ENCODE measurements around the gene ELMOD3.
"Not testable (repeated sequence)": the region's sequence is repeated elsewhere in the genome, so short reads cannot be mapped to it uniquely, and the experiment has no call there.

The ELMOD3 gene

GRCh38 chr2:85354286-85355072 is at the start of gene ELMOD3, which contains the start of gene RETSAT:
TSS of gene ELMOD3 (plus strand) at chr2:85354769. CDS start at chr2:85357199, 2,430 bp downstream.
TSS of gene RETSAT (minus strand) at chr2:85354528. CDS start at chr2:85354507, 21 bp downstream.
- peak within 1 kb of the TSS; percentile 97 for H3K9ac ChIP-seq (ENCODE audit: low read length)
- H3K36me3 ChIP-seq (ENCODE audit: control insufficient read depth, insufficient read depth, low read length) = peaks cover 8% of the 10 kb centered on the region
- peak within 1 kb of the TSS; percentile 89 for H3K27ac ChIP-seq (ENCODE audit: low read depth, low read length)
- H3K4me3 ChIP-seq (ENCODE audit: low read length) = peak within 1 kb of the TSS; percentile 97
- H3K4me1 ChIP-seq (ENCODE audit: control insufficient read depth, insufficient read depth, low read length) = peaks cover 12% of the 10 kb centered on the region
- H3K27me3 ChIP-seq (ENCODE audit: control insufficient read depth, insufficient read depth, low read length) = no peaks in the 10 kb centered on the region

GRCh38 chr2:85307527-85307897 is 47.1 kb upstream of the ELMOD3 start:
- Histone ChIP-seq H3K4me3 (ENCODE audit: low read length) (peak overlapping the region; percentile 49), H3K36me3 (ENCODE audit: control insufficient read depth, insufficient read depth, low read length) (peaks cover 4% of the 10 kb centered on the region), H3K9ac (ENCODE audit: low read length) (peak overlapping the region; percentile 19), H3K4me1 (ENCODE audit: control insufficient read depth, insufficient read depth, low read length) (no peaks in the 10 kb centered on the region), H3K27me3 (ENCODE audit: control insufficient read depth, insufficient read depth, low read length) (peaks cover 4% of the 10 kb centered on the region), H3K27ac (ENCODE audit: low read depth, low read length) (no peak overlapping the region)

GRCh38 chr2:85308201-85308600 is 46.4 kb upstream of the ELMOD3 start:
- Histone ChIP-seq H3K4me3 (ENCODE audit: low read length) (no peak overlapping the region), H3K4me1 (ENCODE audit: control insufficient read depth, insufficient read depth, low read length) (no peaks in the 10 kb centered on the region), H3K27me3 (ENCODE audit: control insufficient read depth, insufficient read depth, low read length) (peaks cover 4% of the 10 kb centered on the region), H3K9ac (ENCODE audit: low read length) (no peak overlapping the region), H3K27ac (ENCODE audit: low read depth, low read length) (no peak overlapping the region), H3K36me3 (ENCODE audit: control insufficient read depth, insufficient read depth, low read length) (peaks cover 4% of the 10 kb centered on the region)

GRCh38 chr2:85308896-85309555 is 45.5 kb upstream of the ELMOD3 start:
- Histone ChIP-seq H3K27ac (ENCODE audit: low read depth, low read length) (no peak overlapping the region), H3K36me3 (ENCODE audit: control insufficient read depth, insufficient read depth, low read length) (peaks cover 4% of the 10 kb centered on the region), H3K9ac (ENCODE audit: low read length) (no peak overlapping the region), H3K27me3 (ENCODE audit: control insufficient read depth, insufficient read depth, low read length) (peaks cover 4% of the 10 kb centered on the region), H3K4me1 (ENCODE audit: control insufficient read depth, insufficient read depth, low read length) (no peaks in the 10 kb centered on the region), H3K4me3 (ENCODE audit: low read length) (no peak overlapping the region)

GRCh38 chr2:85309699-85310321 is 44.8 kb upstream of the ELMOD3 start:
- H3K27ac ChIP-seq (ENCODE audit: low read depth, low read length) = no peak overlapping the region
- peaks cover 1% of the 10 kb centered on the region for H3K36me3 ChIP-seq (ENCODE audit: control insufficient read depth, insufficient read depth, low read length)
- no peak overlapping the region for H3K9ac ChIP-seq (ENCODE audit: low read length)
- H3K4me3 ChIP-seq (ENCODE audit: low read length) = no peak overlapping the region
- H3K4me1 ChIP-seq (ENCODE audit: control insufficient read depth, insufficient read depth, low read length) = no peaks in the 10 kb centered on the region
- peaks cover 4% of the 10 kb centered on the region for H3K27me3 ChIP-seq (ENCODE audit: control insufficient read depth, insufficient read depth, low read length)

- H3K36me3 ChIP-seq (ENCODE audit: control insufficient read depth, insufficient read depth, low read length) = no peaks in the 10 kb centered on the region
- no peak overlapping the region for H3K9ac ChIP-seq (ENCODE audit: low read length)
- H3K27me3 ChIP-seq (ENCODE audit: control insufficient read depth, insufficient read depth, low read length) = no peaks in the 10 kb centered on the region
- no peaks in the 10 kb centered on the region for H3K4me1 ChIP-seq (ENCODE audit: control insufficient read depth, insufficient read depth, low read length)
- H3K27ac ChIP-seq (ENCODE audit: low read depth, low read length) = no peak overlapping the region
- no peak overlapping the region for H3K4me3 ChIP-seq (ENCODE audit: low read length)
These were observed 44.2 kb upstream of the ELMOD3 start for GRCh38 chr2:85310330-85310729.

- no peaks in the 10 kb centered on the region for H3K4me1 ChIP-seq (ENCODE audit: control insufficient read depth, insufficient read depth, low read length)
- no peak overlapping the region for H3K27ac ChIP-seq (ENCODE audit: low read depth, low read length)
- H3K9ac ChIP-seq (ENCODE audit: low read length) = no peak overlapping the region
- no peaks in the 10 kb centered on the region for H3K27me3 ChIP-seq (ENCODE audit: control insufficient read depth, insufficient read depth, low read length)
- H3K4me3 ChIP-seq (ENCODE audit: low read length) = no peak overlapping the region
- peaks cover 5% of the 10 kb centered on the region for H3K36me3 ChIP-seq (ENCODE audit: control insufficient read depth, insufficient read depth, low read length)
These were observed 42.2 kb upstream of the ELMOD3 start for GRCh38 chr2:85312404-85312803.

- Histone ChIP-seq H3K27ac (ENCODE audit: low read depth, low read length) (no peak overlapping the region), H3K27me3 (ENCODE audit: control insufficient read depth, insufficient read depth, low read length) (no peaks in the 10 kb centered on the region), H3K9ac (ENCODE audit: low read length) (no peak overlapping the region), H3K4me1 (ENCODE audit: control insufficient read depth, insufficient read depth, low read length) (no peaks in the 10 kb centered on the region), H3K4me3 (ENCODE audit: low read length) (no peak overlapping the region), H3K36me3 (ENCODE audit: control insufficient read depth, insufficient read depth, low read length) (peaks cover 11% of the 10 kb centered on the region)
These were observed 39.7 kb upstream of the ELMOD3 start for GRCh38 chr2:85314884-85315242.

GRCh38 chr2:85315921-85316320 is 38.6 kb upstream of the ELMOD3 start:
- not testable (repeated sequence) for H3K27me3 ChIP-seq (ENCODE audit: control insufficient read depth, insufficient read depth, low read length); H3K4me3 ChIP-seq (ENCODE audit: low read length); H3K27ac ChIP-seq (ENCODE audit: low read depth, low read length); H3K4me1 ChIP-seq (ENCODE audit: control insufficient read depth, insufficient read depth, low read length); H3K9ac ChIP-seq (ENCODE audit: low read length)
- H3K36me3 ChIP-seq (ENCODE audit: control insufficient read depth, insufficient read depth, low read length) = peaks cover 20% of the 10 kb centered on the region

GRCh38 chr2:85318222-85319074 is 36.1 kb upstream of the ELMOD3 start:
- peaks cover 32% of the 10 kb centered on the region for H3K36me3 ChIP-seq (ENCODE audit: control insufficient read depth, insufficient read depth, low read length)
- H3K27me3 ChIP-seq (ENCODE audit: control insufficient read depth, insufficient read depth, low read length) = no peaks in the 10 kb centered on the region

GRCh38 chr2:85319796-85320195 is 34.8 kb upstream of the ELMOD3 start:
- no peak overlapping the region for H3K4me3 ChIP-seq (ENCODE audit: low read length)
- H3K27ac ChIP-seq (ENCODE audit: low read depth, low read length) = no peak overlapping the region
- no peak overlapping the region for H3K9ac ChIP-seq (ENCODE audit: low read length)
- no peaks in the 10 kb centered on the region for H3K27me3 ChIP-seq (ENCODE audit: control insufficient read depth, insufficient read depth, low read length)
- H3K36me3 ChIP-seq (ENCODE audit: control insufficient read depth, insufficient read depth, low read length) = peaks cover 44% of the 10 kb centered on the region
- peaks cover 3% of the 10 kb centered on the region for H3K4me1 ChIP-seq (ENCODE audit: control insufficient read depth, insufficient read depth, low read length)

More at GRCh38 chr2:85318222-85319074, 36.1 kb upstream of the ELMOD3 start:
- H3K9ac ChIP-seq (ENCODE audit: low read length) = no peak overlapping the region
- no peak overlapping the region for H3K27ac ChIP-seq (ENCODE audit: low read depth, low read length)
- H3K4me3 ChIP-seq (ENCODE audit: low read length) = no peak overlapping the region
- no peaks in the 10 kb centered on the region for H3K4me1 ChIP-seq (ENCODE audit: control insufficient read depth, insufficient read depth, low read length)
